Activated CD4-positive, alpha-beta T cell treated with anti-CD3 and anti-CD28 coated beads for 36 hours (primary cell): ENCODE data around the gene GSTO2. TPM values are rescaled to one million over a fixed set of nuclear protein-coding genes. Genes with fewer than 3 reads are reported as not detected.

Source experiments
- ATAC-seq: fragments of 200-7000 bp; cut with Tn5 transposase; one replicate; pipeline ENCODE4 v1.10.0; 2021; ENCODE audit warnings: mild to moderate bottlenecking, moderate library complexity
- CTCF ChIA-PET: fragments of 350-600 bp; sonication (Branson Sonifier 250); formaldehyde crosslinking; loops from one replicate; lab custom pipeline; 2021; ENCODE audit warnings: antibody characterized with exemption; lab: Charles Lee
- POLR2A ChIA-PET: fragments of 350-600 bp; sonication (Branson Sonifier 250); formaldehyde crosslinking; loops from one replicate; lab custom pipeline; 2021; ENCODE audit warnings: antibody characterized with exemption, inconsistent platforms; lab: Charles Lee
- DNase-seq: peaks from one replicate; pipeline ENCODE4 v3.0.0-alpha.2; 2020
- H3K27ac Mint-ChIP-seq: one replicate; pipeline ENCODE4 v1.8.0; 2021; ENCODE audit warnings: mixed read lengths
- H3K27me3 Mint-ChIP-seq: one replicate; pipeline ENCODE4 v1.8.0; 2021; ENCODE audit warnings: mixed read lengths
- H3K36me3 Mint-ChIP-seq: one replicate; pipeline ENCODE4 v1.8.0; 2021; ENCODE audit warnings: low read depth, mixed read lengths
- H3K4me1 Mint-ChIP-seq: one replicate; pipeline ENCODE4 v1.8.0; 2021; ENCODE audit warnings: mixed read lengths
- H3K4me3 Mint-ChIP-seq: one replicate; pipeline ENCODE4 v1.8.0; 2021; ENCODE audit warnings: mild to moderate bottlenecking, moderate library complexity, mixed read lengths
- H3K9me3 Mint-ChIP-seq: one replicate; pipeline ENCODE4 v1.8.0; 2021; ENCODE audit warnings: low read depth, mixed read lengths
- intact Hi-C, 2 experiments: fragments of 100-400 bp; cut with DNase I in 1 of 2; cut with micrococcal nuclease in 1 of 2; formaldehyde crosslinking; loops; one replicate each; pipeline versions ENCODE4 v1.14.2 to v1.15.1; 2022 to 2024; cut with DNase I, micrococcal nuclease
- total RNA-seq, 2 experiments: library from RNA; stranded (reverse); gene quantifications; one replicate each; pipeline ENCODE4 v1.2.3, GENCODE V29; 2021

The GSTO2 gene
- total RNA-seq, 2 experiments from 2014 or later, result 2.1 to 2.8 TPM

DNA sequence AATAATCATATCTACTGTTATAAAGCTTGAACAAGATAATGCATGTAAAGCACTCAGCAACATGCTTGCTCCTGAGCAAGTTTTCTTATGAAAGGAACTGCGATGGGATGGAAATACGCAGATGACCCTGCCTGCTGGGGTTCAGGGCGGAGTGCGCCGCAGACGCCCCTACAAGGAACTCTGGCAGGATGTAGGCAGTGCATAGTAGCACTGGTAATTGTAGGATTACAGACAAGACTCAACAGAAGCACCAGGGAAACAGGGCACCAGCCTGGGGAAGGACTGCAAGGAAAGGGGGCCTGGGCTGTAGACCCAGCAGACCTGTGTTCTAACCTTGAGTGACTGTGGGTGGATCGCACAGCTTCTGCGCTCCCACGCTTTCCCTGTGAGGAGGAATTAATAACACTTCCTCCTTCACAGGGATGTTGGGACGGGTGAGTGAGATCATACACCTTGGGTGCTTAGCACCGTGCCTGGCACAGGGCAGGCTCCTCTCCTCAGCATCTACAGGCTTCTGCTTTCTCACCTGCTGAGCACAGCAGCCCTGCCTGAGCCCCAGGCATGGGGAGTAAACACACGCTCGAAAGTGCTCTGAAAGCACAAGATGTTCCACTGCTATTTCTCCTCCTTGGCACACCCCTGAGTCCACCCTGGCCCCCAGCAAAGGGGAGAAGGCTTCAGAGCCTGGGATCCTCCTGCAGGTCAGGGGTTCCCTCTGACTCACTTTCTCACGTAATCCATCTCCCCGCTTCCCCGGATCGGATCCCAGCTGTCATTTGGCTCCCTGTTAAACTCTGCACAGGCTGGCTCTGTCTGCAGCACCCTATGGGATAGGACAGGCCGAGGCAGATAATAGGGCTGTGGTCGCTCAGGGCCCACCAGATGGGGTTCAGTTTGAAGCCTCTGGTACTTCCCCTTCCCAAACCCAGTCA is 50.1 kb downstream of the GSTO2 start:
- ChIA-PET CTCF (interaction anchor here (0.8 to 1.2 kb wide), 3 partner anchors 10 to 13 kb away, joined by 3 read pairs; no protein-coding TSS in a partner anchor), POLR2A (interaction anchor here (1.2 kb wide), 1 partner anchor 38 kb away, joined by 5 read pairs; no protein-coding TSS in a partner anchor)
- H3K27me3 Mint-ChIP-seq, result no peaks in the 10 kb centered on the region
- no peak for ATAC-seq
- intact Hi-C loops, result no loop called here
- H3K27ac Mint-ChIP-seq, result peak overlapping the region; percentile 38
- H3K9me3 Mint-ChIP-seq, result no peaks in the 10 kb centered on the region
- peaks cover 18% of the 10 kb centered on the region for H3K36me3 Mint-ChIP-seq
- no peak for DNase-seq
- H3K4me3 Mint-ChIP-seq, result no peak overlapping the region
- H3K4me1 Mint-ChIP-seq, result peaks cover 61% of the 10 kb centered on the region

- H3K27ac Mint-ChIP-seq, result peak overlapping the region; percentile 87
- ATAC-seq (no peak), DNase-seq (no peak)
- ChIA-PET POLR2A (interaction anchor here (0.6 to 1.0 kb wide), 3 partner anchors 14 to 73 kb away, joined by 3 to 5 read pairs (median 4); no protein-coding TSS in a partner anchor), CTCF (interaction anchor here (0.6 to 3.6 kb wide), 9 partner anchors 11 to 464 kb away, joined by 3 to 19 read pairs (median 6); partner anchors contain the start of gene ITPRIP)
- H3K27me3 Mint-ChIP-seq, result no peaks in the 10 kb centered on the region
- H3K4me3 Mint-ChIP-seq, result no peak overlapping the region
- no peaks in the 10 kb centered on the region for H3K9me3 Mint-ChIP-seq
- H3K4me1 Mint-ChIP-seq, result peaks cover 82% of the 10 kb centered on the region
- H3K36me3 Mint-ChIP-seq, result peaks cover 33% of the 10 kb centered on the region
- intact Hi-C loops, result no loop called here
These were observed 52.2 kb downstream of the GSTO2 start for GRCh38 chr10:104321226-104321625.

GRCh38 chr10:104321725-104322415 is 52.9 kb downstream of the GSTO2 start:
- H3K27ac Mint-ChIP-seq, result peak overlapping the region; percentile 87
- ChIA-PET CTCF (interaction anchor here (0.8 to 3.8 kb wide), 9 partner anchors 10 to 48 kb away, joined by 3 to 27 read pairs (median 7); partner anchors contain the start of gene ITPRIP), POLR2A (interaction anchor here (0.7 to 1.0 kb wide), 3 partner anchors 15 to 410 kb away, joined by 3 to 4 read pairs (median 3); no protein-coding TSS in a partner anchor)
- no peaks in the 10 kb centered on the region for H3K9me3 Mint-ChIP-seq
- H3K36me3 Mint-ChIP-seq, result peaks cover 36% of the 10 kb centered on the region
- no peaks in the 10 kb centered on the region for H3K27me3 Mint-ChIP-seq
- H3K4me1 Mint-ChIP-seq, result peaks cover 89% of the 10 kb centered on the region
- intact Hi-C loops, result no loop called here
- ATAC-seq (peak; percentile 10), DNase-seq (peak; percentile 10)
- peak overlapping the region; percentile 51 for H3K4me3 Mint-ChIP-seq

DNA sequence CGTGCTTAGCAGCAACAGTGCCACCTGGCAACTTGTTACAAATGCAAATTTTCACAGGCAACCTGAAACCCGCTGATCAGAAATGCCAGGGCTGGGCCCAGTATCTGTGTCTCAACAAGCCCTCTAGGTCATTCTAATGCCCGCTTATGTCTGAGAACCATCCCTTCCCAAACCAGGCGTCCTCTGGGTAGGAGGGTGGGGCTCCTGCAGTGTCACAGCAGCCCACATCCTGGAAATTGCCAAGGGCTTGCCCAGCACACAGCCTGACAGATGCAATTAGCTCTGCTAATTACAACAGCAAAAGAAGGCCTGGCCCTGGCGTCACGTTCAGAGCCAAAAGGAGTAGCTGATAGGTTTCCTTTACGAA is 53.4 kb downstream of the GSTO2 start:
- peak overlapping the region; percentile 51 for H3K4me3 Mint-ChIP-seq
- peak overlapping the region; percentile 87 for H3K27ac Mint-ChIP-seq
- ATAC-seq (peak; percentile 64), DNase-seq (peak; percentile 64)
- ChIA-PET CTCF (interaction anchor here (0.6 to 3.8 kb wide), 7 partner anchors 10 to 48 kb away, joined by 3 to 27 read pairs (median 8); partner anchors contain the start of gene ITPRIP), POLR2A (no interaction called here)
- no peaks in the 10 kb centered on the region for H3K27me3 Mint-ChIP-seq
- intact Hi-C loops, result no loop called here
- peaks cover 93% of the 10 kb centered on the region for H3K4me1 Mint-ChIP-seq
- H3K36me3 Mint-ChIP-seq, result peaks cover 40% of the 10 kb centered on the region
- H3K9me3 Mint-ChIP-seq, result no peaks in the 10 kb centered on the region

GRCh38 chr10:104323085-104323484 is 54.1 kb downstream of the GSTO2 start:
- intact Hi-C loops, result no loop called here

DNA sequence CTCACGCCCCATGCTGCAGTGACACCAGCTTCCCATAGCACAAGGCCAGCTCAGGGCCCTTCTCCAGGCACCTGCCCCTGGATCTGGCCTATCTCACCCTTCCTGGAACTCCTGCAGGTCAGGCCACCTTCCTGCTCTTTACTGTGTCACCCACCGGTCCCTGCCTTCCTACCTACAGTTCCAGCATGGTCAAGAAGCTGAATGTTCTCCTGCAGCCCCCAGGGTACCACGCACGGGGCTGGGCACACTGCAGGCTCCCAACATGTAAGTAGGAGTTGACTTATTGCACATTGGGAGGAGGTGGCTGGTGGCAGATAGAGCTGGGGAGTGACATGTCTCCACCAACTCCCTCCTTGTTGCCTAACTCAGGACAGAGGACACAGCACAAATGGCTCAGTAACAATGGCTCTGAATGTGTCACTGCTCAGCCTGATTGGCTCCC is 54.8 kb downstream of the GSTO2 start:
- DNase-seq (no peak), ATAC-seq (no peak)
- H3K9me3 Mint-ChIP-seq, result no peaks in the 10 kb centered on the region
- ChIA-PET POLR2A (no interaction called here), CTCF (interaction anchor here (0.6 to 3.8 kb wide), 8 partner anchors 12 to 69 kb away, joined by 3 to 27 read pairs (median 4); partner anchors contain the start of gene ITPRIP)
- intact Hi-C loops, result no loop called here
- H3K4me1 Mint-ChIP-seq, result peaks cover 96% of the 10 kb centered on the region
- H3K27me3 Mint-ChIP-seq, result no peaks in the 10 kb centered on the region
- peak overlapping the region; percentile 38 for H3K4me3 Mint-ChIP-seq
- H3K36me3 Mint-ChIP-seq, result peaks cover 34% of the 10 kb centered on the region
- H3K27ac Mint-ChIP-seq, result peak overlapping the region; percentile 87

More at GRCh38 chr10:104323085-104323484, 54.1 kb downstream of the GSTO2 start:
- no peaks in the 10 kb centered on the region for H3K9me3 Mint-ChIP-seq
- DNase-seq, result no peak
- H3K27me3 Mint-ChIP-seq, result no peaks in the 10 kb centered on the region
- peak overlapping the region; percentile 87 for H3K27ac Mint-ChIP-seq
- H3K36me3 Mint-ChIP-seq, result peaks cover 37% of the 10 kb centered on the region
- ChIA-PET POLR2A (no interaction called here), CTCF (interaction anchor here (0.6 to 3.8 kb wide), 7 partner anchors 11 to 30 kb away, joined by 3 to 27 read pairs (median 4); no protein-coding TSS in a partner anchor)
- H3K4me3 Mint-ChIP-seq, result peak overlapping the region; percentile 51
- no peak for ATAC-seq
- peaks cover 95% of the 10 kb centered on the region for H3K4me1 Mint-ChIP-seq

DNA sequence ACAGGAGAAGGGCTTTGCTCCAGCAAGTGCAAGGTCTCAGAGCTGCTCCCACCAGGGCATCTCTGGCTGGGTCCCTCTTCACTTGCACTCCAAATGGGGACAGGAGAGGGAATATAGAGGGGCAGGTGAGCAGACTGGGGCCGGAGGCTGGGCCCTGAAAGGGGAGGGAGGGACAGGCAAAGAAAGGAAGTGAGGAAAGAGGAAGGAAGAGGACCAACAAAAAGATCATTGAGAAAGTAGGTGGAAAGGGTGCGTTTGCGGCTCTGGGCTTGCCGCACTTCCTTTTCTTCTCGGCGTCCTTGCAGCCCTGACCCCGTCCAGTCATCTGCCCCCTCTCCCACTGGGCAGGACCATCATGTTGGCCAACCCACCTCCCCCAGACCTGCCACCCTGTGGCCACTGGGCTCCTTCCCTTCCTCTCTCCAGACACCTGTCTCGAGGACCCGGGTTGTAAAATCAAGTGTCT is 55.3 kb downstream of the GSTO2 start:
- intact Hi-C loops, result no loop called here
- ATAC-seq, result no peak
- POLR2A ChIA-PET, result interaction anchor here (0.6 kb wide), 1 partner anchor 44 kb away, joined by 5 read pairs; no protein-coding TSS in a partner anchor

GRCh38 chr10:104324931-104325330 is 55.9 kb downstream of the GSTO2 start:
- no peaks in the 10 kb centered on the region for H3K9me3 Mint-ChIP-seq
- DNase-seq (peak; percentile 1), ATAC-seq (no peak)
- ChIA-PET CTCF (interaction anchor here (0.7 to 3.8 kb wide), 5 partner anchors 13 to 57 kb away, joined by 3 to 27 read pairs (median 4); no protein-coding TSS in a partner anchor), POLR2A (interaction anchor here (0.6 to 1.2 kb wide), 2 partner anchors 11 to 45 kb away, joined by 5 to 6 read pairs; no protein-coding TSS in a partner anchor)
- H3K27me3 Mint-ChIP-seq, result no peaks in the 10 kb centered on the region
- intact Hi-C loops, result no loop called here
- peaks cover 34% of the 10 kb centered on the region for H3K36me3 Mint-ChIP-seq
- H3K4me1 Mint-ChIP-seq, result peaks cover 97% of the 10 kb centered on the region
- peak overlapping the region; percentile 38 for H3K4me3 Mint-ChIP-seq
- peak overlapping the region; percentile 87 for H3K27ac Mint-ChIP-seq

More for the DNA sequence above, 55.3 kb downstream of the GSTO2 start:
- Mint-ChIP-seq H3K9me3 (no peaks in the 10 kb centered on the region), H3K27ac (peak overlapping the region; percentile 87), H3K4me3 (peak overlapping the region; percentile 38), H3K4me1 (peaks cover 96% of the 10 kb centered on the region), H3K27me3 (no peaks in the 10 kb centered on the region), H3K36me3 (peaks cover 34% of the 10 kb centered on the region)
- DNase-seq, result peak; percentile 21
- CTCF ChIA-PET, result interaction anchor here (0.6 to 3.8 kb wide), 7 partner anchors 12 to 69 kb away, joined by 3 to 27 read pairs (median 4); partner anchors contain the start of gene ITPRIP

DNA sequence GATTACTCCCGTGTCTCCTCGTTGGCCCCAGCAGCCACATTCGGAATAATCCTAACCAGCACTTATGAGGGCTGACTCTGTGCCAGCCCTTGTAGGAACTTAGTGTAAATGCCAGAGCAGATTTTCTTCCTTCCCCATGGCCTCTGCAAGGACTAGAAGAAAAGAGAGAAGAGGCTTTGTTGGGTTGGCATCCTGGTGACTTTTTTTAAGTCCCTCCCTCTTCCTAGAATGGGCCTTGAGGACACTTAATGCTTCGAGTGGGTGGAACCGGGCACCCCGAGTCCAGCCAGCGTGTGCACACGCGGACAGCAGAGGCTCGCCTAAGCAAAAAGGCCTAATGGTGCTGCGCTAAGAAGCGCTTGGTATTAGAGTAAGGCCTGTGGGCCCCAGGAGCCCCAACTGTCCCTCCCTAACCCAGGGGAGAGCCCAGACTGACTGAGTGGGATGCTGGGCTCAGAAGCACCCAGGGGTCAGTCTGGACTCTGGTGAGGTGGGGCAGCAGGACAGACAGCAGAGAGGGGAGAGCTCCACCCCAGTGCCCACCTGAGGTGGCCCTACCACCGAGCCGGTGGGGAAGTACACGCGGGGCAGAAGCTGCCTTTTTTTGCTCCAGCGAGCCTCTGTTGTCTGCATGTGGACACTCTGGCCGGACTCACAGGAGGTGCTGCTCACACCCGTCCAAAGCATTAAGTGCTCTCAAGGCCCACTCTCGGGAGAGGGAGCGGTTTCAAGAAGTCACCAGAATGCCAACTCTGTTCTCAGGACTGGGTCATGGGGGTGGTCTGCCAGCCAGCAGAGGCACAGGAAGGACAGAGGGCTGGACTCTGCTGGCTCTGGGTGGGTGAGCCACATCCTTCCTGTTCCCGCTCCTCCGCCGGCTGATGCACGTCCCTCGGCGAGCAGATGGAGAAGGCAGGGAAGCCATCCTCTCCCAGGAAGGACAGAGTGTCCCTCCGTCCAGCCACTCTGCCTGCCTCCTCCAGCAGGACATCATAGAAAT is 56.8 kb downstream of the GSTO2 start:
- ChIA-PET CTCF (interaction anchor here (0.6 to 3.8 kb wide), 5 partner anchors 13 to 34 kb away, joined by 3 to 27 read pairs (median 4); no protein-coding TSS in a partner anchor), POLR2A (interaction anchor here (1.2 kb wide), 1 partner anchor 12 kb away, joined by 6 read pairs; no protein-coding TSS in a partner anchor)
- peak overlapping the region; percentile 79 for H3K27ac Mint-ChIP-seq
- intact Hi-C loops, result no loop called here
- no peaks in the 10 kb centered on the region for H3K27me3 Mint-ChIP-seq
- peak overlapping the region; percentile 30 for H3K4me3 Mint-ChIP-seq
- DNase-seq, result peak; percentile 7
- ATAC-seq, result no peak
- H3K4me1 Mint-ChIP-seq, result peaks cover 98% of the 10 kb centered on the region
- H3K9me3 Mint-ChIP-seq, result no peaks in the 10 kb centered on the region
- peaks cover 32% of the 10 kb centered on the region for H3K36me3 Mint-ChIP-seq
